Measurements from ENCODE around the gene LPP. TPM values are rescaled to one million over a fixed set of nuclear protein-coding genes. Genes with fewer than 3 reads are reported as not detected.

Gene LPP, protein sequence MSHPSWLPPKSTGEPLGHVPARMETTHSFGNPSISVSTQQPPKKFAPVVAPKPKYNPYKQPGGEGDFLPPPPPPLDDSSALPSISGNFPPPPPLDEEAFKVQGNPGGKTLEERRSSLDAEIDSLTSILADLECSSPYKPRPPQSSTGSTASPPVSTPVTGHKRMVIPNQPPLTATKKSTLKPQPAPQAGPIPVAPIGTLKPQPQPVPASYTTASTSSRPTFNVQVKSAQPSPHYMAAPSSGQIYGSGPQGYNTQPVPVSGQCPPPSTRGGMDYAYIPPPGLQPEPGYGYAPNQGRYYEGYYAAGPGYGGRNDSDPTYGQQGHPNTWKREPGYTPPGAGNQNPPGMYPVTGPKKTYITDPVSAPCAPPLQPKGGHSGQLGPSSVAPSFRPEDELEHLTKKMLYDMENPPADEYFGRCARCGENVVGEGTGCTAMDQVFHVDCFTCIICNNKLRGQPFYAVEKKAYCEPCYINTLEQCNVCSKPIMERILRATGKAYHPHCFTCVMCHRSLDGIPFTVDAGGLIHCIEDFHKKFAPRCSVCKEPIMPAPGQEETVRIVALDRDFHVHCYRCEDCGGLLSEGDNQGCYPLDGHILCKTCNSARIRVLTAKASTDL
- 37.7 and 65.1 TPM in 2 replicates for total RNA-seq

GRCh38 chr3:188154014-188154808 lies at the start of gene LPP:
Gene LPP, plus strand, starts transcription at chr3:188154157. Its CDS starts 251,964 bp downstream, at chr3:188406121.

Small RNA genes lying within 50 kb of the gene (small RNA-seq; reads per million reads assigned to genes)
- 2,120 reads per million, percentile 100 among the genes with 10 or more reads in this experiment for gene MIR28
